IPS-NIHi7 (cell line): ENCODE results near the gene CBR1.
A peak's percentile ranks its signal among the peaks of the same experiment; 100 is the strongest.

Experiments
- DNase-seq: peaks from one replicate; pipeline ENCODE4 v3.0.0; 2012; ENCODE audit warnings: mixed read lengths; ENCODE audit errors: extremely low spot score

CBR1 gene

GRCh38 chr21:36069713-36070583 lies at the start of gene CBR1:
Gene CBR1 (plus strand): TSS chr21:36070024. CDS start chr21:36070116, 92 bp downstream.
- DNase-seq, result peak; percentile 85

DNA sequence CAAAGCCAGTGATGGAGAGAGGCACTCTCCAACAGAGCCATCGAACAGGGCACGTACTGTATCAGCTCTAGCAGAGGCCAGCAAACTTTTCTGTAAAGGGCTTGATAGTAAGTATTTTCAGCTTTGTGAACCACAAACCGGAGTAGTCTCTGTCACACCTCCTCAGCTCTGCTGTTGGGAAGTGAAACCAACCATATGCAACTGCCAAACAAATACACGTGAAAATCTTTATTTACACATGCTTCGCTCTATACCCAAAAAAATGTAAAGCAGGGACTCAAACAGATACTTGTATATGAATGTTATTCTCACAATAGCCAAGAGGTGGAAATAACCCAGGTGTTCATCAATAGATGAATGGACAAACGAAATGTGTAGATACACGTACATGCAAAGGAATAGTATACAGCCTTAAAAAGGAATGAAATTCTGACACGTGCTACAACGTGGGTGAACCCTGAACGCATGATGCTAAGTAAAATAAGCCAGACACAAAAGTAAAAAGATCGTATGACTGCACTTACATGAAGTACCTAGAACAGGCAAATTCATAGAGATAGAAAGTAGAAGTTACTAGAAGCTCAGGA lies 48.5 kb upstream of the CBR1 start:
- DNase-seq, result no peak

DNA sequence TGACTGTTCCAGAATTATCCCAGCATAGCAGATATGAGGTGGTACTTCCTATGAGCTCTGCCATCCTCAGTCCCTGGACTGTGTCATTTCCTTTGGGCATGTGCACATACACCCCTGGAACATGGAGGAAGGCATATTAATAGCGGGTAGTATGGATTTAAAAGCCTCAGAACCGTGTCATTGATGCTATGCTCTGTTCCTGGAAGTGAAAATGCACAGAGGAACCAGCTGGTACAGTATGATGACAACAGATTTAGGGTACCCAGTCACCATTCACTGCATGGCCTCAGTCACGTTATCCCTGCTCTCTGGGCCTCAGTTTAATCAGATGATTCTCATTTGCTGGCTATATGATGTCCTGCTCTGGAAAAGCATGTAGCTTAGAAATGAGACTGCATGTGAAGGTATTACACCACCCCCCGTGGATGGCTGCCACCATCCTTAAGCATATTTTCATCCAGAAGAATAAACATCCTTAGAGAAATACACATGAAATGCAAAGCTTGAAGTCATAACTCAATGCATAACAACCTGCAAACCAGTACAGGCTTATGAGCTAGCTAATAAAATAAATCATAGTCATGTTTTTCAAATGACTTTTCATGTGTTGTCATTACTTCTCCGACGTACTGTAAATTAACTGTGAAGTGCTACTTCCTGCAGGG lies 47.3 kb upstream of the CBR1 start:
- DNase-seq, result no peak

DNA sequence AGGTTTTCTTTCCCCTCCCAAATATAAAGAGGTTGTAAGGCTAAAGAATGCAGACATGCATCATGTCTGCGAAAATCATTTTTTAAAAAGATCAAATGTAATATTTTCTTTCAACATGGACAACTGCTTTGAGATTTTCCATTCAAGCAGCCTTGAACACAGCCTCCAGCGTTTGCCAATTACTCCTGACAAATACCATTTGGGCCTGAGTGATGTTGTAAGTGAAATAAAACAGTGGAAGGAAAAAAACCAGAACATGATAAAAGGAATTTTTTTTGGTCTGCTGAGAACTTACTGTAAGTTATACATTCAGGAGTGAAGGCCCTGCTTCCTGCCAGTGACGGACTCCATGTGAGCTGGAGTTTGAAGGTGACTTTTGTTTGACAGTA lies 46.7 kb upstream of the CBR1 start:
- no peak for DNase-seq

GRCh38 chr21:36024782-36025181 lies 45.0 kb upstream of the CBR1 start:
- DNase-seq, result no peak

DNA sequence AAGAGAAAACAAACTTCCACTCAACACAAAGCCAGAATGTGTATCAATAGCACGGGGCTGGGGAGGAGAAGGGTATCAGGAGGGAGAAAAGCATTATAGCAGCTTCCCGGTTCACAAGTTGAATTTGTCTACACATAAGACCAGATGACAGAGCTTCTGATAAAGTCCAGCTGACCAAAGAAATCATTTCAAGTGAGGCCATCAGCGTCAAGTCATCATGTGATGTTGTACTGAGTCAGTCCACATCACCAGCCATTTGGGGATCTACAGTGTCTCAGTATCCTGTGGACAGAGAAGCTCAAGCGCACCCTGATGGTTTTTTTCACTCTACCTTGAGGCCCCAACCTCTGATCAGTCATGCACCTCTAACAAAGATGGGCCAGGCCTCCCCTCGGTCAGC lies 42.5 kb upstream of the CBR1 start:
- no peak for DNase-seq

DNA sequence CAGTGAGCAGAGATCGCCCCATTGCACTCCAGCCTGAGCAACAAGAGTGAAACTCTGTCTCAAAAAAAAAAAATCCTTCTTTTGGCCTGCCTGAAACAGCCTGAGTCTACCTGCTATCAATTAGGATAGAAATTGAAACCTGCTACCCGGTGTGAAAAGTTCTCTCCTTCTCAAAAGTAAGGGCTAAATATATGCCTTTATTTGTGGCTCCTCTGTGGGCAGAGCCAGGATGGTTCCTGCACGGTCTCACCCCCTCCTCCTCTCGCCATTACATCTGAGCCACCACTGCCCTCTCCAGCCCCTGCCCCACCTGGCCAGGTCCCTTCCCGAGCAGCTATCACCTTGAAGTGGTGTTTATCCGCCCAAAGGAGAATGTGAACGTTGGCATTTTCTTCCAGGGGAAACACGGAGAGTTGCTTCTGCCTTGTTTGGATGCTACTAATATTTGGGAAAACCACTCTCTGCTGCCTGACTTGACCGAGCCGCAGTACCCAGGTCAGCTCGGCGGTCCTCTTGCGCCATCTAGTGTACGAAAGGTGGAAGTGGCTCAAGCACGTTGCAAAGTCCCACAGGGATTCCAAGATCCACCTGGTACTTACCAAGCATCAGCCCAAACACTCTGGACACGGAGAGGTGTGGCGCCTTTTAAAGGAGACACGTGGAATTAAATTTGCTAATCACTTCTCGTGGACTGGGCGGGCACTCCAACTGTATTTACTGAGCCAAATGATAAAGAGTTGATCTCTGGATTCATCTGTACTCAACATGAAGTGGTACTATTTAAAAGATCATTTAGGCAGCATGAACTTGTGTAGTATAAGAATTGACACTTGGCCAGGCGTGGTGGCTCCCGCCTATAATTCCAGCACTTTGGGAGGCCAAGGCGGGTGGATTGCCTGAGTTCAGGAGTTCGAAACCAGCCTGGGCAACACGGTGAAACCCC lies 41.4 kb upstream of the CBR1 start:
- peak; percentile 93 for DNase-seq

- DNase-seq, result no peak
Observed at GRCh38 chr21:36029309-36029708, 40.5 kb upstream of the CBR1 start.

DNA sequence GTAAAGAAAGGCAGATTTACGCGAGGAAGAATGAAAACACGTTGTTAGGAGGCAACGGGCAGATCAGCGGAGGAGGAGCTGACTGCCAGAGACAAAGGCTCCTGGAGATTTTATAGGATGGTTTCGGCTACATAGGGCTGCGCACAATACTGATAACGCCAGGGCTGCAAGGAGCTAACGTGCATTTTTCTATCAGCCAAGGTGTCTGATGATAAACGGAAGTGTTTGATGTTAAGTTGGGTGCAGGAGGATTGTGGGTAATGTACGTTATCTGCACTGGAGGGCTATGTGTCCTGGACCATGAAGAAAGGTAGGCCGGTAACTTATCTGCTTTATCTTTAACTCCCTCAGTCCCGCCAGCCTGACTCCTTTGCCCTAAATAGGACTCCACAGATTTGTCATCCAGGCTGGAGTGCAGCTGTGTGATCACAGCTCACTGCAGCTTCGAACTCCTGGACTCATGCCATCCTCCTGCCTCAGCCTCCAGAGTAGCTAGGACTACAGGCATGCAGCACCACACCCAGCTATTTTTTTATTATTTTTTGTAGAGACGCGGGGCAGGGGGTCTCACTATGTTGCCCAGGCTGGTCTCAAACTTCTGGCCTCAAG lies 39.1 kb upstream of the CBR1 start:
- no peak for DNase-seq

GRCh38 chr21:36032647-36033406 lies 37.0 kb upstream of the CBR1 start:
- no peak for DNase-seq

GRCh38 chr21:36034211-36034913 lies 35.5 kb upstream of the CBR1 start:
- DNase-seq, result no peak

DNA sequence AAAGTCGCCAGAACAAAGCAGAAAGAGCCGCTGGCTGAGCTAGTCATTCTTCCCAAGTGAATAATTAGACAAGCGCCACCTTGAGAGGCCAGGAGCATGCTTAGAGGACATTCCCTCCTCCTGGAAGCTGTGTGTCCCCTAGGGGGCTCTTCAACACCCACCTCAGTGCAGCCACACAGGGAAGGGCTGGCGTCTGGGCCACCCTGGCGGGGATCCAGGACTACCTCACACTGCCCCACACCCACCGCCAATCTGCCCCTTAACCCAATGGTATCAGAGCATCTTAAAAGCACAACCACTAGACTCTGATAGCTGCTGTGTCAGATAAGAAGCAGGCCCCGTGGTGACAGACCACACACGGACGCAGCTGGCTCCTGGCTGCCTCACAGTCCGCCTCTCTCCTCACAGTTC lies 34.4 kb upstream of the CBR1 start:
- DNase-seq, result peak; percentile 60

- DNase-seq, result no peak
Observed at GRCh38 chr21:36038701-36039497, 30.9 kb upstream of the CBR1 start.

DNA sequence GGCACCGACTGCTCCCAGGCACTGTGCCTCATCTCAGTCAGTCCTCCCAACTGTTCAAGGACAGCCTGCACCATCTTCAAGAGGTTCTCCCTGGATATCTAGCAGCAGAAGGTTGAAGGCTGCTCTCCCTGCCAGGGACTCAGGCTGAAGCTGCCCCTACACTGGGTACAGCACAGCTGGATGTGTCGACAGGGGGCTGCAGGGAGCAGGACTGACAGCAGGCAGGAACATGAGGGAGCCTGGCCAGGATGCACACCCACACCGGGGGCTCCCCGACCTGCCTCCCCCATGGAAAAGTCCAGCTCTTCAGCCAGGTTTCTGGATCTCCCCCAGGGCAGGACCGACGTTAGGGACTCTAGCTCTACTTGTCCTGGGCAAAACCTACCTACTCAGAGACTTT lies 30.0 kb upstream of the CBR1 start:
- DNase-seq, result no peak

- DNase-seq, result no peak
Observed at GRCh38 chr21:36040389-36040788, 29.4 kb upstream of the CBR1 start.

GRCh38 chr21:36041910-36042309 lies 27.9 kb upstream of the CBR1 start:
- DNase-seq, result no peak

DNA sequence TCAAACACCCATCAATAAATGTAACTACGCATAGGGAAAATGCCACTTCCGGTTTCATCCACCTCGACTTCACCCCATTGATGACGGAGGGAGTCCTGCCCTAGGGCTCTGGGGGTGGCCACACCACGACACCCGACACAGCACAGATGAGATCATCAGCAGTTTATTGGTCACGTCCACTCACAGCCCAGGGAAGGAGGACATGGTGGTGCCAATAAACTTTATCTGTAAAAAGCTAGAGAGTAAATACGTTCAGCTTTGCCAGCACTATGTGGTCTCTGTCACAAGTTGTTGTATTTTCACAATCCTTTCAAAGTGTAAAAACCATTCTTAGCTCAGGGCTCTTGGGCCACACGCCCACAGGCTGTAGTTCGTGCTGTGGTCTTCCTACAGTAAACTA lies 25.8 kb upstream of the CBR1 start:
- DNase-seq, result no peak

GRCh38 chr21:36045993-36046392 lies 23.8 kb upstream of the CBR1 start:
- no peak for DNase-seq

- DNase-seq, result no peak
Observed at GRCh38 chr21:36047139-36047538, 22.7 kb upstream of the CBR1 start.
